Tibial nerve (tissue), 4 donors: Measurements from ENCODE around the gene ZNF483.
"Not testable (repeated sequence)": the region's sequence is repeated elsewhere in the genome, so short reads cannot be mapped to it uniquely, and the experiment has no call there.

ENCODE experiments used
- CTCF ChIP-seq, 5 experiments: fragments of 200-600 bp in 3 of 5; fragments of 450-650 bp in 2 of 5; sonication (generic) in 3 of 5; IDR thresholded peaks; one replicate each; pipeline ENCODE4 v1.5.1; 2016 to 2019; ENCODE audit warnings: antibody characterized with exemption in 5 of 5, mild to moderate bottlenecking in 3 of 5, moderate library complexity in 2 of 5
- EP300 ChIP-seq, 2 donors: sonication (generic); formaldehyde crosslinking; IDR thresholded peaks; one replicate each; pipeline ENCODE4 v1.6.1; 2017; ENCODE audit warnings: antibody characterized with exemption in 2 of 2, mild to moderate bottlenecking in 1 of 2
- POLR2A ChIP-seq, 2 donors: fragments of 450-650 bp; IDR thresholded peaks; one replicate each; pipeline ENCODE4 v1.6.1; 2017; ENCODE audit warnings: antibody characterized with exemption in 2 of 2, mild to moderate bottlenecking in 2 of 2, moderate library complexity in 2 of 2

- not testable (repeated sequence) for TF ChIP-seq CTCF, POLR2A, EP300 (IDR thresholded peaks at IDR 0.05)
Observed at GRCh38 chr9:111497196-111497595, 27.8 kb upstream of the ZNF483 start.
